ENCODE data around the gene PLCB4. TPM values are rescaled to one million over a fixed set of nuclear protein-coding genes. Genes with fewer than 3 reads are reported as not detected.

Gene PLCB4
- polyA plus RNA-seq, 4 donors = 13.5 to 15.1 (median 14.4) TPM

DNA sequence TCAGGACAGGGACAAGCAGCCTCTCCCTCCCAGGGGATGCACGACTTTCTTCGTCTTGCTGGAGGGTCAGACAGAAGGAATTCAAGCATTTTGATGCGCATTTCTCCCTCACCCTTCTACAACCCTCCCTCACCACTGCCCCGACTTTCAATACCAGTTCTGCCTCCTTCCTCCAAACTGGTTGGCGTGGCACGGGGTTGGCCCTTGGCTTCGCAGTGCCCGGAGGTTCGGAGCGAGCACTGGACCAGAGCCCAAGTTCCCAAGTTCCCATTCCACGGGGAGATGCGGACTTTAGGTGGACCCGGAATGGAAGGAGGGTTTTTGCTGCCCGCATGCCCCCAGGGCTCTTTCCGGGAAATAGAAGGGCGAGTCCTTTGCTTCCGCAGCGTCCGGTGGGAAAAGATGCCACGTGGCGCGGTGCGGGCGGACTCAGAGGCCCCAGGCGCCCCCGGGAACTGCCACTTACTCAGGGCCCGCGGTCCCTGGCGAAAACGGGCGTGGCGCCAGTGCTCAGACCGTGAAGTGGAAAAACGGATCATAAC is 437.5 kb downstream of the PLCB4 start:
- no peak for DNase-seq (ENCODE audit: low read depth in 4 of 4, low spot score in 2 of 4)

DNA sequence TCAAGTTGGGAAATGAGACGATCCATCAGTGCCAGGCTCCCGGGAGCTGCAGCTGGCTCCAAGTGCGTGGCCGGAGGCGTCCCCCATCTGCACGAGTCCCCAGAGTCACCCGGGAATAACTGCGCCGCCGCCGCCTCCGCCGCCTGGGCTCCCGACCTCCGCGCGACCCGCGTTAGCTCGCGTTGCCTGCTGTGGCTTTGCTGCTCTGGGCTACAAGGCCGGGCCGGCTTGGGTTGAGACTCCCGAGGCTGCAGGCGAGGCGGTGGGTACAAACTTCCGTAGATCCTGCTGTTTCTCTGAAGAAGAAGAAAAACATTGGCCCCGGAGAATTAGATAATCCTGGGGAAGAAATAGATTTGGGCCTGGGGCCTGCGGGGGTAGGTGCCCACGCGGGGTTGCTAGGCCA is 438.1 kb downstream of the PLCB4 start:
- DNase-seq (ENCODE audit: low read depth in 4 of 4, low spot score in 2 of 4) = no peak

DNA sequence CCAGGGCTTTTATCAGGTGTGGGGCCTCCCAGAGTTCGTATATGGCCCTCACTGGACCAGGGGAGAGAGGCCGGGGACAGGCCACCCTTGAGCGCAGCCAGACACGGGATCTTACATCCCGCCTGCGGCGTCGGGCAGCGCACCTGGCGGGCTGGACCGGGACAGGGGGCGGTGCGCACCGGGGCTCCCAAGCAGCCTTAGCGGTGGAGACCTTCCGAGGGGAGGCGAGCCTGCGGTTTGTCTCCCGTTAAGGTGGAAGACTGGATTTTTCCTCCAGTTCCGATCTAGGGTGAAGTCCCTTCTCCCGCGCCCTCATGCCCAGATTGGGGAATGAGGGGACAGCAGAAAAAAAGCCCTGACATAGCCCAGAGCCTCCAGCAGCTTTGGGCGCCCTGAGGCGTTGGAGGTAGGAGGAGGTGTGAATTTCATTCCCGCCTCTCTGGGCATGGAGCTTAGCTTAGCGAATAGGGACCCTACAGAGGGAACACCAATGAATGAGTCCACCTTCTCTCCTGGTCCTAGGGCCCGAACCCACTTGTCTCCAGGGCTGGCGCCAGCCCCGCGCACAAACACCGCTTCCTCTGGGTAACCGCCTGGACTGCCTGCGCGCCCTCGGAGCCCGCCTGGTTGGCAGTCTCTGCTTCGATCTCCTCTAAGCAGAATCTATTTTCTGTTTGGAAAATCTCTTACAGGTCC is 438.8 kb downstream of the PLCB4 start:
- DNase-seq (ENCODE audit: low read depth in 4 of 4, low spot score in 2 of 4) = no peak

DNA sequence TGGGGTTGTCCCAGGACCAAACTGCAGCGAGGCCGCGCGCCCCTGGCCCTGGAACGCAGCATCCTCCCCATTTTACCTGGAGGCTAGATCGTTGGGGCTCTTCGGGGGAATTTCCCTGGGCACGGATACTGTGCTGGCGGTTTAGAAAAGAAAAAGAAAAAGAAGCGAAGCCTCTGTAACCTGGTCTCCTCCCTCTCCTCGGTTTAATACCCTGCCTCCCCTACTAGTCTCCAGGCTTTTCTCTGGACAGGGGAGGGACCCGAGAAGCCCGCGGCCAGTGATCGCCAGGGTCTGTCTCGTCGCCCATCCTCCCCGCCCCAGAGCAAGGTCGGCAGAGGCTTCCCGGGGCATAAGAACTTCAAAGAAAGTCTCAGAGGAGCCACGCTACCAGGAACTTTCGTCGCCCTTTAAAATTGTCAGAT is 439.4 kb downstream of the PLCB4 start:
- no peak for DNase-seq (ENCODE audit: low read depth in 4 of 4, low spot score in 2 of 4)

GRCh38 chr20:9508696-9509178 is 439.9 kb downstream of the PLCB4 start:
- DNase-seq (ENCODE audit: low read depth in 4 of 4, low spot score in 2 of 4) = no peak

GRCh38 chr20:9509246-9509645 is 440.4 kb downstream of the PLCB4 start:
- no peak for DNase-seq (ENCODE audit: low read depth in 4 of 4, low spot score in 2 of 4)

DNA sequence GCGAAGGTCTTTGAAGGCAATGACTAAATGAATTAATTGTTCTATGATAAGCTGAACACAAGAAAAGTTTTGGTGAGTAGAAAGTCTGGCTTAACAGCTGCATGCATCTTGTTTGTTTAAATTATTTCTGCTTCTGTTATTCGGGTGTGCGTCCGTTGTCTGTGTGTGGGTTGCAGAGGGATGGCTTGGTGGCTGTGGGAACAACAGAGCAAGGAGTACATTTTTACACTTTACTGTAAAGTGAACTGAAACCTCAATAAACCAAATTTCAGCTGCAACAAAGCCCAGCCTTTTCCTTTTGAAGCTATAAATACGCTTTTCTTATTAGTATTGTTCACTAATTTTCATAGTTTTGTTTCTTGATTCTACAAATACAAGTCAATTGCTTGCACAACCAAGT is 442.0 kb downstream of the PLCB4 start:
- DNase-seq (ENCODE audit: low read depth in 4 of 4, low spot score in 2 of 4) = no peak

DNA sequence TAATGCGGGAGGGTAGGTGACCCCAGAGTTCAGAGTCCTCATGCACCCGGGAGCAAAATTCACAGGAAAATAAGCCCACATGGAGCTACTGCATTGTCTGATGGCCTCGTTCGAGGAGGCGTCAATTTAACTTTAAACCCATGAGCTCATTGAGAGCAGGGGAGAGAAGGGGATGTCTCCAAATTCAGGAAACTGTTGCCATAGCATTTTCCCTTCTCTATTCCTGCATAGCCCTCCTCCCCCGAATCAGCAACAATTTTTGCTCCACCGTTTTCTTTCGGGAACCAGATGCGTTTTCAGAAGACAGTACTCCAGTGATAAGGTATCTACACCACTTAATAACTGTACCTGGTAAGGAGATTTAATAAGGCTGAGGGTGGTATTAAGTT is 445.2 kb downstream of the PLCB4 start:
- DNase-seq (ENCODE audit: low read depth in 4 of 4, low spot score in 2 of 4) = no peak

GRCh38 chr20:9514461-9515213 is 445.8 kb downstream of the PLCB4 start, which contains the start of gene LAMP5:
Gene LAMP5, plus strand, starts transcription at chr20:9514590. Its CDS starts 263 bp downstream, at chr20:9514853.
- DNase-seq (ENCODE audit: low read depth in 4 of 4, low spot score in 2 of 4) = no peak

- DNase-seq (ENCODE audit: low read depth in 4 of 4, low spot score in 2 of 4) = no peak
These were observed 446.3 kb downstream of the PLCB4 start for GRCh38 chr20:9515214-9515585.

- DNase-seq (ENCODE audit: low read depth in 4 of 4, low spot score in 2 of 4) = no peak
These were observed 446.9 kb downstream of the PLCB4 start for GRCh38 chr20:9515741-9516233.

GRCh38 chr20:9516234-9516871 is 447.5 kb downstream of the PLCB4 start:
- no peak for DNase-seq (ENCODE audit: low read depth in 4 of 4, low spot score in 2 of 4)

DNA sequence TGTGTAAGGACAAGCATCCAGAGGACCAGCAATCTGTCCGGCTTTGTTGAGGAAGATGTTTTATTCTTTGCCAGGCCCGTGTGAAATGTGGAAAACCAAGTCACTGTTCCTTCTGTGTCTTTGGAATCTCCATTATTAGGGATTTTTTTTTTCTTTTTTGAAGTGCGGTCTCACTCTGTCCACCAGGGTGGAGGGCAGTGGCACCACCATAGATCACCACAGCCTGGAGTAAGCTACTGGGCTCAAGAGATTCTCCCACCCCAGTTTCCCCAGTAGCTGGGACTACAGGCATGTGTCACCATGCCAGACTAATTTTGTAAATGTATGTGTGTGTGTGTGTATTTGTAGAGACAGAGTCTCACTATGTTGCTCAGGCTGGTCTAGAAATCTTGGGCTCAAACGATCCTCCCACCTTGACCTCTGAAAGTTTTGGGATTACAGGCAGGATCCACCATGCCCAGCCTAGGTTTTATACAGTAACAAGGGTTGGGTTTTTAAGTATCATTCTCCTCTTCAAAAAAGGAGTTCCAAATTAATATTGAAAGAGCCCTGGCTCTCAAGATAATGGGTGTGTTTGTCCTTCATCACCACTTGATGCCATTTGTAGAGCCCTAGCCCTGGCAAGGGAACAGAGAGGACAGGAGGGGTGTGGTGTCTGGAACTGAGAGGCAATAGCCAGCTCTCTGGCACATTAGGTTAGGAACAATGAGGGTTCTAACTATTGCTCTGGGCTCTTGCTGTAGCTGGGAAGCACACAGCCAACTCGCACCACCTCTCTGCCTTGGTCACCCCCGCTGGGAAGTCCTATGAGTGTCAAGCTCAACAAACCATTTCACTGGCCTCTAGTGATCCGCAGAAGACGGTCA is 448.6 kb downstream of the PLCB4 start:
- DNase-seq (ENCODE audit: low read depth in 4 of 4, low spot score in 2 of 4) = no peak

DNA sequence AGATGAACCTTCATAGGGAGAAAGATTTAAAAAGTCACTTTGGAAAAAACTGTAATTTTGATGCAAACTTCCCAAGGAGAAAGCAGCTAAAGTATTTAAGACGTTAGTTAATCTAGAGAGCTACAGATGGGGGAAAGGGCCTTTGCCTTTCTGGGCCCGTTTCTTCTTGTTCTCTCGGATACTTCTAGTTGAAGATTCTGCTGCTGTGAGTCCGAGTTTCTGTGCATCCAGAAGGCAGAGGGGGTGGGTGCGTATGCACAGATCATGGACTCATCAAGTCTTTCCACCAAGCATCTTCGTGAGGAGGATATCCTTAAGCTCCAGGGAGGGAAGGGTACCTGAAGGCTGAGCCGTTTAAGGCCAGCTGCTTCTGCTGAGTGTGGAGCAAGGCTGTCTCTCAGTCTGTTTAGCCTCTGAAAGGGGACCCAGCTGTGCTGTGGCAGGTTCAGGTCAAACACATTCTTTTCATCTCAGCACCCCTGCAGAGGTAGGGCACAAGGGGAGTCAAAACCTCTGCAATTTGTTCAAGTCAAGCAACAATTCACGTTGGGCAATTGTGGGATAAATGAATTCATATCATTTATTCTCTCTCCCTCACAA is 449.8 kb downstream of the PLCB4 start:
- no peak for DNase-seq (ENCODE audit: low read depth in 4 of 4, low spot score in 2 of 4)

GRCh38 chr20:9520086-9520485 is 451.2 kb downstream of the PLCB4 start:
- DNase-seq (ENCODE audit: low read depth in 4 of 4, low spot score in 2 of 4) = no peak

DNA sequence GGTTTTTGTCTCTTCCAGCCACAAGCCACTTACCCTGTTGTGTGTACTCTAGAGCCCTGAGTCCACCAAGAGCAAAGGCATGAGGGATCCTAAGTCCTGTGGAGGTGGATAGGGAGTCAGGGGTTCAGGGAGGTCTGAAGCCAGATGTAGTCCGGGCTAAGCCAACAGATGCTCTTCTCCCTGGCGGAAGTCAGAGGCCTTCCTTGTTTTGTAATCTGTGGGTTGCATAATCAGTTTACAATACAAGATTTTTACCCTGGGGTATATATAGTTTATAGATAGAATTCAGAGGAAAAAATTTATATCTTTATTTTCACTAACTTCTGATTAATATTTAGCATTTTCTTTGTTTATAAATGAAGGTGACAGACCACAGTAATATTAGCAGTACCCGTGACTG is 454.7 kb downstream of the PLCB4 start:
- DNase-seq (ENCODE audit: low read depth in 4 of 4, low spot score in 2 of 4) = no peak
